AML-193 (cell line): ENCODE results near the gene CUL4B.
"Not testable (repeated sequence)": the region's sequence is repeated elsewhere in the genome, so short reads cannot be mapped to it uniquely, and the experiment has no call there.

Experiments
- DNase-seq, 2 experiments: peaks; one replicate each; lab custom pipeline; 2025; lab: John Stamatoyannopoulos, UW

Gene CUL4B

DNA sequence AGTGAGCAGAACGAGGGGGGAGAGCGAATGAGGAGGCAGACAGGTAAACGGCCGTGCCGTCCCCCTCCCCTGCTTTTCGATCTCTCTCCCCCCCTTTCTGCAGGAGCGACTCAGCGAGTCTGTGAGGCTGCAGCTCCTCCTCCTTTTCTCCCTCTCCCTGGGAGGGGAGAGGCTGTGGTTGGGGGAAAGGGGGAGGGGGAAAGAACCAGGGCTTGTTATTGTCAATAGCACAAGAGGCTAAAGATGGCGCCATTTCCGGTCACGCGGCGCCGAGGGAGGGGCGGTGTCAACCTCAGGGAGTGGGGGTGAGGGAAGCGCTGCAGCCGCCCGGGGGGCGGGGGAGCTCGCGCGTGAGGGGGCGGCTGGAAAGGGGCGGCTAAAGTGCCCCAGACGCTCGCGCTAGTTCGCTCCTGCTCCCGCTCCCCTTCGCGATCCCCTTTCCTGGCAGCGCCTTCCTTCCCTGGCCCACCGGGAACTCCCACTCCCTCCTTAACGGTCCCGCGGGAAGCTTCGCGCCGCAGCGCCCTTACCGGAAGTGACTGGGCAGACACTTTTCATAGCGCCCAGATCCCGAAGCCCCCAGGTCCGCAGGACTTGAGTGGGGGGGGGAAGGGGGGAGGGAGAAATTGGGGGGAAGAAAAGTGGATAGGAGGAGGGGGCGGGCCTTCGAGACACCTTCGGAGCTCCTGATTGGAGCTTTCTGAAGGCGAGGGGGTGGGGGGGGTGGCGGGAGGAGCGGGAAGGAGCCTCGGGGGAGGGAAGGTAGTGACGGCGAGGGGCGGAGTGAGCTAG, at the start of gene CUL4B:
Gene CUL4B (minus strand): TSS at position 121 of the 792 bp plus-strand sequence. CDS start 324 bp downstream, outside the sequence.
- DNase-seq = peak; percentile 52 to 75

DNA sequence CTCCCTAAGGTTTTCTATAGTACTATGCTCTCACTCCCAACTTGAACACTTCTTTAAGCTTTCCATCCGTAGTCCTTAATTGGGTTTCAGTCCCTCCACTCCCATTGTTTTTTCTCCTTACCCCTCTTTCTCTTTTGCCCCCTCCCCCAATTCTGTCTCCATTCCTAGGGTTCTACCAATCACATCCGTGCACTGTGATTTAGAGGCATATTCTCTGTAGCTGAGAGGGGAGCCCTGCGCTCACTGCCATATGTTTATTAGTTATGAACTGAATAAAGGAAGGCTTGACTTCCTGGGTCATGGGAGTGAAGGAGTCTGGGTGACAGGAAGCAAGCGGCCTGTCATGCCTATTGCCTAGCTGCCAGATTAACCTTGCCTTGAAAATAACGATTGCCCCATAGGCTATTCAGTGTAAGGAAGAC, 43.6 kb upstream of the CUL4B start:
- DNase-seq = peak; percentile 3 to 45

DNA sequence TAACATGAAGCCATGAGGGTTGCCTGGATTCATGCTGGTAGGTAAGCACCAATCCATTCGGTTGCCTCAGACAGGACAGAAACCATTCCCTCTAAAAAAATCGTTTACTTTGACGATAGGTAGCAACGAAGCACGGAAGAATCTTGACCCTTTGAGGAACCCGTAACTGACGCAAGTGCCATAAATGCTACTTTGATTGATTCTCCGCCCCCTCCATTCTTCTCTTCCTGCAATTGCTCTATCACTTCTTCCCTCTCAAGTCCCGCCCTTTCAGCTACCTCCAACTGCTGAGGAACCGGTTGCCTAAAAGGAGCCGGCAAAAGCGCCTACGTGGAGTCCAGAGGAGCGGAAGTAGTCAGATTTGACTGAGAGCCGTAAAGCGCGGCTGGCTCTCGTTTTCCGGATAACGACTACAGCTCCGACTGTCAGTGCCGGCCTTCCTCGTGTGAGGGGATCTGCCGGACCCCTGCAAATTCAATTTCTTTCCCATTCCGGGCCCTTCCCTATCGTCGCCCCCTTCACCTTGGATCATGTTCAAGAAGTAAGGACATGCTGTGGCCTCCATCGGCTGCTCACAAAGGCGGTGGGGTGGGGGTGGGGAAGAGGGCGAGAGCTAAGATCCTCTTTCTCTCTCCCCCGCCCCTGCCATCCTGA, 43.1 kb upstream of the CUL4B start, which contains the start of gene MCTS1:
Gene MCTS1 (plus strand): TSS at position 395 of the 654 bp plus-strand sequence. CDS start 136 bp downstream, at position 531.
- peak; percentile 78 to 87 for DNase-seq

DNA sequence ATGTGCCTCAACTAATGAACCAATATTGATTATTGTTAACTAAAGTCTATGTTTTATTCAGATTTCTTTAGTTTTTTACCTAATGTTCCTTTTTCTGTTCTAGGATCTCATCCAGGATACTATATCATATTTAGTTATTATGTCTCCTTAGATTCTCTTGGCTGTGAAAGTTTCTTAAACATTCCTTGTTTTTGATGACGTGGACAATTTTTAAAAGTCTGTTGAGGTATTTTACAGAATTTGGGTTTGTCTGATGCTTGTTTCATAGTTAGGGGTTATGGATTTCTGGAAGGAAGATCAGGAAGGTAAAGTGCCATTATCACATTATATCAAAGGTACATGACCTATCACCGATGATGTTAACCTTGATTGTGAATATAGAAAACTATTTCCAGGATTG, 24.9 kb upstream of the CUL4B start:
- no peak for DNase-seq

- no peak for DNase-seq
These were observed 14.8 kb upstream of the CUL4B start for GRCh38 chrX:120575379-120576114.

DNA sequence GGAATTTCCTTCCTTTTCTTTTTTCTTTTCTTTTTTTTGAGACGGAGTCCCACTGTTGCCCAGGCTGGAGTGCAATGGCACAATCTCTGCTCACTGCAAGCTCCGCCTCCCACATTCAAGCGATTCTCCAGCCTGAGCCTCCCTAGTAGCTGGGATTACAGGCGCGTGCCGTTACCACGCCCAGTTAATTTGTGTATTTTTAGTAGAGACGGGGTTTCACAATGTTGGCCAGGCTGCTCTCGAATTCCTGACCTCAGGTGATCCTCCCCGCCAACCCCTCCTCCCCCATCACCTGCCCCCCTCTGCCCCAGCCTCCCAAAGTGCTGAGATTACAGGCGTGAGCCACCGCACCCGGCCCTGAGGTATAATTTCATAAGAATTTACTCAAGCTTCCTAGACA, 13.0 kb upstream of the CUL4B start:
- not testable (repeated sequence) for DNase-seq

GRCh38 chrX:120570011-120570600, 9.3 kb upstream of the CUL4B start:
- no peak for DNase-seq

GRCh38 chrX:120568609-120569008, 7.8 kb upstream of the CUL4B start:
- DNase-seq = no peak

DNA sequence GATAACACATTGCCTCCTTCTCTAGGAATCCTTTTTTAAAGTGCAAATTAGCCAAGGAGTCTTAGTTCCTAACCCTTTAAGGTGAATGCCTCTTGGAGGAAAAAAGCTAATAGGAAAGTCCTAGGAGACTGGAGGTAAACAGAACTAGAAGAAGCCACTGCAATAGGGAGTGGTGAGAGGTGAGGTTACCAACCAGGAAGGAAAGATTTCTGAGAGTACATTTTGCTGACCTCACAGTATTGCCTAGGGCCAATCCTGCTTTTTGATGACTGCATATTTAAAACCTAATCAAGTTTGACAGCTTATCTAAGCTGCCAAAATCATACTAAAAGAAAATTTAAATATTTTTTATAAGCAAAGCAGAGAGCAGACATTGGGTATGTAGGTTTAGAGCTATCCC, 7.3 kb upstream of the CUL4B start:
- DNase-seq = no peak

- no peak for DNase-seq
These were observed 6.1 kb upstream of the CUL4B start for GRCh38 chrX:120566817-120567216.

- no peak for DNase-seq
These were observed 4.2 kb upstream of the CUL4B start for GRCh38 chrX:120564925-120565324.

- no peak for DNase-seq
These were observed 1.8 kb upstream of the CUL4B start for GRCh38 chrX:120562569-120562926.

DNA sequence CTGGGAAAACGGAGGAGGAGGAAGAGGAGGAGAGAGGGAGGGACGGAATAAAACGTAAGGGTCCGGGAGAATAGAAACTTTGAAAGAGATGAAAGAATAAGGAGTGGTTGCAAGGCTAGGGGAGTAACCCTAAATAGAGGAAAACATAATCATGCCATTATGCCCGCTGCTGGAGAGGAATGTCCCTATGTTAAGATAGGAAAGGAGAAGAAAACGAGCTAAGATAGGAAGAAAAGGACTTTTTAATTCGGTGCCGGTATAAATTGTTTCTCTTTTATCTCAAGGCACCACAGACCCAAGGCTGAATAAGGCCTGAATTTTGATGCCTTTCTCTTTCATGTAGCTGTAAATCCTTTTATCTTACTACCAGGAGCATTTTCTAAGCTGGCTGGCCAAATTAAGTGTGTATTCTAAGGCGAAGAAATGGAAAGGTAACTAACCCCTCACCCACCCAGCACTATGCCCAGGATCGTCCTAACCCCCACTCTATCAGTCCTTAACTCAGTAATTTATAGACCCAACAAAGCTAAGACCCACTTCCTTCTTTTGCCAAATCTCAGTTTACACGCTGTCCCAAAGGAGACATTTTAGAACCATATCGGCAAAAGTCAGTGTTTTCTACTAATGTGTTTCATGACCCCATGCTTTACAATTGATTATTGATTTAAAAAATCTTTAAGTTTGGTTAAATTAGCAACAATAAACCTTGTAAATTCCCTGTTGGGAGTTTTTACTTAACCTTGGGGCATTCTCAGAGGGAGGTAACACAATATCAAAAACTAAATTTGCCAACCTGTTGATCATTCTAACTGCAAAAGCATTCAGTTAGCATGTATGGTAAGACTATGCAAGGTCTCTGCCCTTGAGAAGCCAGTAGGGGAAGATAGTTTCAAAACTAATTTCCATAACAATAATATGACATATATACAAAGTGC, 1.1 kb upstream of the CUL4B start:
- DNase-seq = no peak

DNA sequence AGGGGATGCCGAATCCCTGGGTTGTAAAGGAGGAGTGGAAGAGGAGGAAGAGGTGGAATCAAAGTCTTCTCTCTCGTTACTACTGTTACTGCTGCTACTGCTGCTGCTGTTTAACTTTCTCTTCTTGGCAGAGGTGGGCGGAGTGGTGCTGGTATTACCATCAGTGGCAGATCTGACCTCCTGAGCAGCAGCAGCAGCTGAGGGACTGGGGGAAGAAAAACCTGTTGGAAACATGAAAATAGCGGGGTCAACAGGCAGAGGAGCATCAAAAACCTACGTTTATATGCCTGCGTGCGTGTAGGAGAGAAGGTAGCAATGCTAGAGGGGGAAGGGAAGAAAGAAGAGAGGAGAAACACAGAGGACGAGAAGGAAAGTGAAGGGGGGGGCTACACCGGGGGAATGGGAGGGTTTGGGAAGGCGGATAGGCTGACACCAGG, 339 bp downstream of the CUL4B start:
- no peak for DNase-seq

GRCh38 chrX:120559804-120560203, 958 bp downstream of the CUL4B start:
- DNase-seq = no peak

- DNase-seq = no peak
These were observed 4.5 kb downstream of the CUL4B start for GRCh38 chrX:120556251-120556650.

GRCh38 chrX:120549483-120550452, 11.0 kb downstream of the CUL4B start:
- DNase-seq = no peak

- DNase-seq = peak; percentile 59 to 67
These were observed 24.7 kb downstream of the CUL4B start for GRCh38 chrX:120536061-120536460.

DNA sequence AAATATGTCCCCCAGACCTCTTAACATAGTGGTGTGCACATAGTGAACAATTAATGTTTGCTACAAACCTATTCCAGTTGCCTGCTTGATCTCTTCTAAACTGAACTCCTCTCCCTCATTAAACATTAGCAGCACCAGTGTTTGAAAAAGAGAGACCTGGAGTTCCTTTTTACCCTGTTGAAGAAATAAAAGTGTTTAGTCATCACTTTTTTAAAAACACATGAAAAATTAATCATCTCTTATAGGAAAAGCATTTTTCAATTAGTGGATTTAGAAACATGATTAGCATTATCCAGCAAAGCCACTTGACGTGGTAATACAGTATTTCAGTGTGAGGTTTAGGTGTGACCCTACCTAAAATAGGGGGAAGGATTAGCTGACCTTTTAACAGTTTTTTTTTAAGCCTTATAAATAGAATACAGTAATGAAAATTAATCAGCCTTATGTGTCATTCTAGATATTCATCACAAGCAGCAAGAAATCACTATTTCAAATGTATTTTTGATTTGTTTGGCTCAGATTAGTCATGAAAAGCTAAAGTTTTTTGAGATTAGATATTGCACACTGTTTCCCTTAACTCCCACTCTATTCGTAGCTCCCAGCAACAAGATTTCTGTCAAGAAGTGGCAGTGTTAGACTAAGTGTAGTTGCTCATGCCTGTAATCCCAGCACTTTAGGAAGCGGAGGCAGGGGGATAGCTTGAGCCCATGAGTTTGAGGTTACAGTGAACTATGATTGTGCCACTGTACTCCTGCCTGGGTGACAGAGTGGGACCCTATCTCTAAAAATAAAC, 26.2 kb downstream of the CUL4B start:
- DNase-seq = no peak
